ENCODE measurements around the gene ARAF.

GRCh38 chrX:47570794-47571193, 9.8 kb downstream of the ARAF start:
- no peak for TF ChIP-seq CTCF (IDR thresholded peaks at IDR 0.05; ENCODE audit: low read depth, low read length)
- no peak for TF ChIP-seq EZH2phosphoT487 (IDR thresholded peaks at IDR 0.05; ENCODE audit: low read depth)
